Testis (tissue), 2 donors: Measurements from ENCODE around the gene METTL27.
"Not testable (repeated sequence)": the region's sequence is repeated elsewhere in the genome, so short reads cannot be mapped to it uniquely, and the experiment has no call there.

Experiments
- POLR2A ChIP-seq: fragments of 450-650 bp; IDR thresholded peaks from one replicate; pipeline ENCODE4 v1.6.1; 2017; ENCODE audit warnings: antibody characterized with exemption, mild to moderate bottlenecking, moderate library complexity
- TF ChIP-seq, protein P1 (sequence below), 3 experiments: fragments of 450-650 bp in 2 of 3; fragments of 200-600 bp in 1 of 3; sonication (generic) in 1 of 3; IDR thresholded peaks; one replicate each; pipeline ENCODE4 v1.5.1; 2016 to 2019; ENCODE audit warnings: antibody characterized with exemption in 3 of 3, mild to moderate bottlenecking in 2 of 3, moderate library complexity in 1 of 3

DNA sequence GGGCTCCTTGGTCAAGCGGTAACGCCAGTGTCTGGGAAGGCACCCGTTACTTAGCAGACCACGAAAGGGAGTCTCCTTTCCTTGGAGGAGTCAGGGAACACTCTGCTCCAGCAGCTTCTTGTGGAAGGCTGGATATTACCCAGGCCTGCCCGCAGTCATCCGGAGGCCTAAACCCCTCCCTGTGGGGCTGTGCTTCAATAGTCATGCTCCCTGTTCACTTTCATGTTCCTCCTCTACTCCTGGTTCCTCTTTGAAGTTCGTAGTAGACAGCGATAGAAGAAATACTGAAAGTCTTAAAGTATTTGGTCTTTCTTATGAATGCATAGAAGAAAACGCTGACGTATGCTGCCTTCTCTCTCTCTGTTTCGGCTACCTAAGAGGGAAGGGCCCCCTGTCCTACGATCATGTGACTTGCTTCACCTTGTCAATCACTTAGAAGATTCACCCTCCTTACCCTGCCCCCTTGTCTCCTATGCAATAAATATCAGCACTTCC lies 3.4 kb upstream of the METTL27 start:
- TF ChIP-seq, protein P1, sequence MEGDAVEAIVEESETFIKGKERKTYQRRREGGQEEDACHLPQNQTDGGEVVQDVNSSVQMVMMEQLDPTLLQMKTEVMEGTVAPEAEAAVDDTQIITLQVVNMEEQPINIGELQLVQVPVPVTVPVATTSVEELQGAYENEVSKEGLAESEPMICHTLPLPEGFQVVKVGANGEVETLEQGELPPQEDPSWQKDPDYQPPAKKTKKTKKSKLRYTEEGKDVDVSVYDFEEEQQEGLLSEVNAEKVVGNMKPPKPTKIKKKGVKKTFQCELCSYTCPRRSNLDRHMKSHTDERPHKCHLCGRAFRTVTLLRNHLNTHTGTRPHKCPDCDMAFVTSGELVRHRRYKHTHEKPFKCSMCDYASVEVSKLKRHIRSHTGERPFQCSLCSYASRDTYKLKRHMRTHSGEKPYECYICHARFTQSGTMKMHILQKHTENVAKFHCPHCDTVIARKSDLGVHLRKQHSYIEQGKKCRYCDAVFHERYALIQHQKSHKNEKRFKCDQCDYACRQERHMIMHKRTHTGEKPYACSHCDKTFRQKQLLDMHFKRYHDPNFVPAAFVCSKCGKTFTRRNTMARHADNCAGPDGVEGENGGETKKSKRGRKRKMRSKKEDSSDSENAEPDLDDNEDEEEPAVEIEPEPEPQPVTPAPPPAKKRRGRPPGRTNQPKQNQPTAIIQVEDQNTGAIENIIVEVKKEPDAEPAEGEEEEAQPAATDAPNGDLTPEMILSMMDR (IDR thresholded peaks at IDR 0.05): not testable (repeated sequence)
- TF ChIP-seq POLR2A: not testable (repeated sequence)
